ENCODE data around the gene HACD3.

HACD3 gene, protein sequence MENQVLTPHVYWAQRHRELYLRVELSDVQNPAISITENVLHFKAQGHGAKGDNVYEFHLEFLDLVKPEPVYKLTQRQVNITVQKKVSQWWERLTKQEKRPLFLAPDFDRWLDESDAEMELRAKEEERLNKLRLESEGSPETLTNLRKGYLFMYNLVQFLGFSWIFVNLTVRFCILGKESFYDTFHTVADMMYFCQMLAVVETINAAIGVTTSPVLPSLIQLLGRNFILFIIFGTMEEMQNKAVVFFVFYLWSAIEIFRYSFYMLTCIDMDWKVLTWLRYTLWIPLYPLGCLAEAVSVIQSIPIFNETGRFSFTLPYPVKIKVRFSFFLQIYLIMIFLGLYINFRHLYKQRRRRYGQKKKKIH

DNA sequence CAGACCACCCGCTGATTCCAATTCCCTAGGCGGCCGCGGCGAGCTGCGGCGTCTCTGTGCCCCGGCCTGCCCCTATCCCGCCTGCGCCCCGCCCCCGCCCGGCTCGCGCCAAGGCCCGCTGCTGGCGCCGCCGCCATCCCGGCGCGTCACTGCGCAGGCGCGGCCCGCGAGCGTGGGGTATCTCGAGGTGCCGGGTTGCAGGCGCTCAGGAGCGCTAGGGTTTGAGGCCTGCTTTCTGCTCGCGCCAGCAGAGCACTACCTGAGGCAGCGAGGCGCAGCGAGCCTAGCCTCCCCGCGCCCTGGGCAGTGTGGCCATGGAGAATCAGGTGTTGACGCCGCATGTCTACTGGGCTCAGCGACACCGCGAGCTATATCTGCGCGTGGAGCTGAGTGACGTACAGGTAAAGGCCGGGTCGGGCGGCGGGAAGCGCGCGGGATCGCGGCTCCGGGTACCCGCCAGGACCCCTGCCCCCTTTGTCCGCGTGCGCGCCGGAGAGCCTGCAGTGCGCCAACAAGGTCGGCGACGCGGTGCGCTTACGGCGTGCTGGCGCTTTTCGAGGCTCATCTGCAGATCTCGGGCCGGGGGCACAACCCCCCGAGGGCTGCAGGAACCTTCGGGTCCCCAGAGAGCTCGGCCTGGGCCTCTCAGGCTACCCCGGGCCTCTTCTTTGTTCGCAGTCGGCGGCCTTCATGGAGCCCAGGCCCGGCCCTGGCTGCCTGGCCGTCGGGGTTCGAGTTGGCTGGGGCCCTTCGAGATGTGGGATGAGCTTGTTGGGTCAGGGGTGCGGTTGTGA is at the start of gene HACD3:
HACD3 (plus strand) TSS at position 146 of the 794 bp plus-strand sequence; CDS start at position 315, 169 bp downstream.
- peak; percentile 93 for DNase-seq (ENCODE audit: low spot score)
- POLR2A ChIA-PET (ENCODE audit: low non-redundant PET): interaction anchor here (0.5 to 0.6 kb wide), 3 partner anchors 17 to 32 kb away, joined by 3 to 5 read pairs (median 4); no protein-coding TSS in a partner anchor
- CTCF ChIA-PET: interaction anchor here (0.6 to 1.3 kb wide), 3 partner anchors 12 to 948 kb away, joined by 4 to 6 read pairs (median 5); partner anchors contain the start of gene DPP8
- TF ChIP-seq, protein P1, sequence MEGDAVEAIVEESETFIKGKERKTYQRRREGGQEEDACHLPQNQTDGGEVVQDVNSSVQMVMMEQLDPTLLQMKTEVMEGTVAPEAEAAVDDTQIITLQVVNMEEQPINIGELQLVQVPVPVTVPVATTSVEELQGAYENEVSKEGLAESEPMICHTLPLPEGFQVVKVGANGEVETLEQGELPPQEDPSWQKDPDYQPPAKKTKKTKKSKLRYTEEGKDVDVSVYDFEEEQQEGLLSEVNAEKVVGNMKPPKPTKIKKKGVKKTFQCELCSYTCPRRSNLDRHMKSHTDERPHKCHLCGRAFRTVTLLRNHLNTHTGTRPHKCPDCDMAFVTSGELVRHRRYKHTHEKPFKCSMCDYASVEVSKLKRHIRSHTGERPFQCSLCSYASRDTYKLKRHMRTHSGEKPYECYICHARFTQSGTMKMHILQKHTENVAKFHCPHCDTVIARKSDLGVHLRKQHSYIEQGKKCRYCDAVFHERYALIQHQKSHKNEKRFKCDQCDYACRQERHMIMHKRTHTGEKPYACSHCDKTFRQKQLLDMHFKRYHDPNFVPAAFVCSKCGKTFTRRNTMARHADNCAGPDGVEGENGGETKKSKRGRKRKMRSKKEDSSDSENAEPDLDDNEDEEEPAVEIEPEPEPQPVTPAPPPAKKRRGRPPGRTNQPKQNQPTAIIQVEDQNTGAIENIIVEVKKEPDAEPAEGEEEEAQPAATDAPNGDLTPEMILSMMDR (conservative IDR thresholded peaks at IDR 0.05; ENCODE audit: low read depth): no peak
- peak within 1 kb of the TSS; percentile 82 for H3K27ac ChIP-seq

DNA sequence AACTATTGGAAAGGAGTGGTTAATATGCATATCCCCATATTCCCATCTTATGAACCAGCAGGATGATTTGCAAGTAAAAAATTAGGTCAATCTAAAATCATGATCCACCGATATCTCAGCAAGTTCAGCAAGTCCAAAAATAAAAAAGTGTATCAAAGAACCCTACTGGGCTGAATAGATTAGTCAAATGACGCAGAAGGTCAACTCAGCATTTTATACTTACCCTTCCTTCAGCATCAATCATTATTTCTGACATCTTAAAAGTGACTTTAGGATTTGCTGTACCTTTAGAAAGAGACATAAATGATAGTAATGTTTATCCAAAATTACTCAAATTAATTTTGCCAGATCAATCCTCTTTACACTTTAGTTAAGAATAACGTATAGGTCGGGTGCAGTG is 45.4 kb upstream of the HACD3 start:
- no peak overlapping the region for H3K27ac ChIP-seq
- POLR2A ChIA-PET (ENCODE audit: low non-redundant PET): no interaction called here
- TF ChIP-seq, protein P1 (conservative IDR thresholded peaks at IDR 0.05; ENCODE audit: low read depth): no peak
- CTCF ChIA-PET: no interaction called here
- DNase-seq (ENCODE audit: low spot score): no peak

DNA sequence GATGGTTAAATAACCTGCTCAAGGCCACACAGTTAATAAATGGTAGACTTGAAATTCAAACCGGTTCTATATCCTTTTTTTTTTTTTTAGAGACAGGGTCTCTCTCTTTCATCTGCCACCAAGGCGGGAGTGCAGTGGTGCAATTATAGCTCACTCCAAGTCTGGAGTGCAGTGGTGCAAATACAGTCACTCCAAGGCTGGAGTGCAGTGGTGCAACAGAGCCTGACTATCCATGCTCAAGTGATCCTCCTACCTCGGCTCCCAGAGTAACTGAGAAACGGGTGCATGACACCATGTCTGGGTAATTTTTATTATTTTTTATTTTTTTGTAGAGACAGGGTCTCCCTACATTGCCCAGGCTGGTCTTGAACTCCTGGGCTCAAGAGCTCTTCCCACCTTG is 36.2 kb upstream of the HACD3 start:
- TF ChIP-seq, protein P1 (conservative IDR thresholded peaks at IDR 0.05; ENCODE audit: low read depth): no peak
- ChIA-PET CTCF (no interaction called here), POLR2A (ENCODE audit: low non-redundant PET) (no interaction called here)
- H3K27ac ChIP-seq: no peak overlapping the region
- DNase-seq (ENCODE audit: low spot score): no peak

DNA sequence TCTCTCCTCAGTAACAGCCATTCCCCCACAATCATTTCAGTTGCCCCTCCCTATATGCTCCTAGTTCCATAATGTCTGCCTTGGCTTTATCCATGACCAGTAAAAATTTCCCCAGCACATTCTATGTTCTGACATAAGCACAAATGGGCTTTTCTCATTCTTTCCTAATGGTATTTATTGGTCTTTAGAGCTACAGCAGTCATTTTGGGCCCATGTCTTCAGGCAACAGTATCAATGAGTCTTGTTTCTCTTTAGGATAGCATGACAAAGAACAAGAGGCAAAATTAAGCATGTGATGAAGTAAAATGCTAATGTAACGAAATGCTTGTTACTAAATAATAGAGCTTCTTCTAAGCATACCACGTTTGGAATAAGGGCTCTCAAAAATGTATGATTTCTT is 20.9 kb upstream of the HACD3 start:
- ChIA-PET POLR2A (ENCODE audit: low non-redundant PET) (no interaction called here), CTCF (interaction anchor here (0.7 kb wide), 1 partner anchor 33 kb away, joined by 4 read pairs; no protein-coding TSS in a partner anchor)
- TF ChIP-seq, protein P1 (conservative IDR thresholded peaks at IDR 0.05; ENCODE audit: low read depth): no peak

DNA sequence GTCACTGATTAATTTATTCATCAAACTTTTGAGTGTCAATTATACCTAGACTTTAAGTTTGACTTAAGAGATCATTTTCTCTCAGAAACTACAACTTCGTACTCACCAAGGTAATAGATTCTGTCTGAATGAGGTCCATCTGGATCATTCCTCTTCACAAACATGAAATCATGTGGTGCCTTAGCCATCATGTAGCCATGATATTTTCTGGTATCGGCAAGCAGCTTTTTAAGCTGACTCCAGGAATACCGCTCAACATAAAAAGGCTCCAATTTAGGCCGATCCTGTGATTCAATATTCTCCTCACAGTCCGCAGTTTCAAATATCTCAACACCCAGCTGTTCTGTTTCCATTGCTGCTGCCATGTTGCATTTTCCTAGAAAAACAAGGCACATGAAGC is 18.1 kb upstream of the HACD3 start:
- TF ChIP-seq, protein P1 (conservative IDR thresholded peaks at IDR 0.05; ENCODE audit: low read depth): no peak
- POLR2A ChIA-PET (ENCODE audit: low non-redundant PET): no interaction called here
- CTCF ChIA-PET: interaction anchor here (0.5 kb wide), 1 partner anchor 732 kb away, joined by 3 read pairs; no protein-coding TSS in a partner anchor
- no peak overlapping the region for H3K27ac ChIP-seq
- no peak for DNase-seq (ENCODE audit: low spot score)

More for the DNA sequence above, 20.9 kb upstream of the HACD3 start:
- H3K27ac ChIP-seq: no peak overlapping the region
- DNase-seq (ENCODE audit: low spot score): no peak

DNA sequence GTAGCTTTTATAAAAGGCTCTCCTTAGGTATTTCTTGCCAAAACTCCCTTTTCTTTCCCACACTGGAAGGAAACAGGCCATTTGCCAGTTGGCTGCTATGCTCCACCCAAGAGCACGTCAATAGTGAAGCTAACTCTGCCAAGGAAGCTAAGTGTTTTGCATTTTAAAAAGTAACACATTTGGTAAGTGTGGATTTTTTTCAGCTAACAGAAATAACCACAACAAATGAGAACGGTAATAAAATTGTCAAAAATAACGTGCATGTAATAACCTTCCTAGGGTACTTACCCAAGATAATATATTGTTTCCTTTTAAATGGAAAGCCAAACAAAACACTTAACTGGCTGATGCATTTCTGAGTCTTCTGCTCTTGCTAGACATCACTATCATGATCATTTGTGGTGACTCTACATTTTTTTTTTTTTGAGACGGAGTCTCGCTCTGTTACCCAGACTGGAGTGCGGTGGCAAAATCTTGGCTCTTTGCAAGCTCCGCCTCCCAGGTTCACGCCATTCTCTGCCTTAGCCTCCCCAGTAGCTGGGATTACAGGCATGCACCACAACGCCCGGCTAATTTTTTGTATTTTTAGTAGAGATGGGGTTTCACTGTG is 17.4 kb upstream of the HACD3 start:
- peak overlapping the region; percentile 23; the same call in 1 of the 2 replicates for H3K27ac ChIP-seq
- CTCF ChIA-PET: interaction anchor here (0.5 kb wide), 1 partner anchor 731 kb away, joined by 3 read pairs; no protein-coding TSS in a partner anchor
- POLR2A ChIA-PET (ENCODE audit: low non-redundant PET): interaction anchor here (0.7 kb wide), 1 partner anchor 18 kb away, joined by 5 read pairs; no protein-coding TSS in a partner anchor
- TF ChIP-seq, protein P1 (conservative IDR thresholded peaks at IDR 0.05; ENCODE audit: low read depth): no peak
- no peak for DNase-seq (ENCODE audit: low spot score)
